ENCODE results near the gene DGUOK. TPM values are rescaled to one million over a fixed set of nuclear protein-coding genes. Genes with fewer than 3 reads are reported as not detected.

Gene DGUOK
- total RNA-seq, 1 donor from 2014 or later, result 40.8 TPM

GRCh38 chr2:73963385-73964120 lies 36.9 kb downstream of the DGUOK start:
- no peak for FAIRE-seq
- TF ChIP-seq CTCF (IDR thresholded peaks at IDR 0.05; ENCODE audit: insufficient read depth, low read length, severe bottlenecking), result no peak
- Histone ChIP-seq H3K36me3 (ENCODE audit: control insufficient read depth, insufficient read depth, low read length) (peaks cover 3% of the 10 kb centered on the region), H3K4me3 (ENCODE audit: low read depth, low read length) (no peak overlapping the region), H3K27me3 (ENCODE audit: control insufficient read depth, insufficient read depth, low read length) (no peaks in the 10 kb centered on the region)
- DNase-seq (ENCODE audit: low read depth), result no peak

GRCh38 chr2:73964223-73964622 lies 37.5 kb downstream of the DGUOK start:
- no peak for DNase-seq (ENCODE audit: low read depth)

GRCh38 chr2:73965053-73965452 lies 38.4 kb downstream of the DGUOK start:
- no peak for TF ChIP-seq CTCF (IDR thresholded peaks at IDR 0.05; ENCODE audit: insufficient read depth, low read length, severe bottlenecking)
- H3K4me3 ChIP-seq (ENCODE audit: low read depth, low read length), result no peak overlapping the region
- DNase-seq (ENCODE audit: low read depth), result no peak
- no peaks in the 10 kb centered on the region for H3K27me3 ChIP-seq (ENCODE audit: control insufficient read depth, insufficient read depth, low read length)
- H3K36me3 ChIP-seq (ENCODE audit: control insufficient read depth, insufficient read depth, low read length), result no peaks in the 10 kb centered on the region
- FAIRE-seq, result no peak

More at GRCh38 chr2:73964223-73964622, 37.5 kb downstream of the DGUOK start:
- H3K27me3 ChIP-seq (ENCODE audit: control insufficient read depth, insufficient read depth, low read length), result no peaks in the 10 kb centered on the region
- no peak overlapping the region for H3K4me3 ChIP-seq (ENCODE audit: low read depth, low read length)
- no peak for TF ChIP-seq CTCF (IDR thresholded peaks at IDR 0.05; ENCODE audit: insufficient read depth, low read length, severe bottlenecking)
- peaks cover 1% of the 10 kb centered on the region for H3K36me3 ChIP-seq (ENCODE audit: control insufficient read depth, insufficient read depth, low read length)
- FAIRE-seq, result no peak

- no peak overlapping the region for H3K4me3 ChIP-seq (ENCODE audit: low read depth, low read length)
- no peaks in the 10 kb centered on the region for H3K36me3 ChIP-seq (ENCODE audit: control insufficient read depth, insufficient read depth, low read length)
- FAIRE-seq (no peak), DNase-seq (ENCODE audit: low read depth) (no peak)
- TF ChIP-seq CTCF (IDR thresholded peaks at IDR 0.05; ENCODE audit: insufficient read depth, low read length, severe bottlenecking), result no peak
- no peaks in the 10 kb centered on the region for H3K27me3 ChIP-seq (ENCODE audit: control insufficient read depth, insufficient read depth, low read length)
Observed at GRCh38 chr2:73968357-73968937, 41.8 kb downstream of the DGUOK start.

- no peaks in the 10 kb centered on the region for H3K36me3 ChIP-seq (ENCODE audit: control insufficient read depth, insufficient read depth, low read length)
- DNase-seq (ENCODE audit: low read depth), result no peak
- no peaks in the 10 kb centered on the region for H3K27me3 ChIP-seq (ENCODE audit: control insufficient read depth, insufficient read depth, low read length)
- no peak for FAIRE-seq
- H3K4me3 ChIP-seq (ENCODE audit: low read depth, low read length), result no peak overlapping the region
- TF ChIP-seq CTCF (IDR thresholded peaks at IDR 0.05; ENCODE audit: insufficient read depth, low read length, severe bottlenecking), result no peak
Observed at GRCh38 chr2:73969356-73969755, 42.7 kb downstream of the DGUOK start.

All from bronchial epithelial cell (primary cell).